Type B pancreatic cell (in vitro differentiated cells): ENCODE data around the gene BBIP1. TPM values are rescaled to one million over a fixed set of nuclear protein-coding genes. Genes with fewer than 3 reads are reported as not detected.

Experiments
- DNase-seq: peaks from one replicate; pipeline ENCODE4 v3.0.0; 2021; ENCODE audit warnings: mixed read lengths; ENCODE audit not compliant: unreplicated experiment; ENCODE audit errors: extremely low spot score
- H3K27ac Mint-ChIP-seq: 2 replicates; pipeline ENCODE4 v1.8.0; 2021; ENCODE audit warnings: mild to moderate bottlenecking, mixed read lengths
- H3K27me3 Mint-ChIP-seq: 2 replicates; pipeline ENCODE4 v1.8.0; 2021; ENCODE audit warnings: mixed read lengths
- H3K36me3 Mint-ChIP-seq: 2 replicates; pipeline ENCODE4 v1.8.0; 2021; ENCODE audit warnings: mixed read lengths
- H3K4me1 Mint-ChIP-seq: one replicate; pipeline ENCODE4 v1.8.0; 2021; ENCODE audit warnings: mixed read lengths; ENCODE audit not compliant: unreplicated experiment
- H3K4me3 Mint-ChIP-seq: 2 replicates; pipeline ENCODE4 v1.8.0; 2021; ENCODE audit warnings: mild to moderate bottlenecking, mixed read lengths
- H3K9me3 Mint-ChIP-seq: 2 replicates; pipeline ENCODE4 v1.8.0; 2021; ENCODE audit warnings: mixed read lengths
- total RNA-seq: library from RNA; stranded (reverse); gene quantifications from 2 replicates; pipeline ENCODE4 v1.2.1, GENCODE V29; 2021; ENCODE audit warnings: low replicate concordance
- TF ChIP-seq, protein P1 (sequence below): fragments of 200-600 bp; sonication (generic); conservative IDR thresholded peaks from 2 replicates; pipeline ENCODE4 v1.5.0; 2021; ENCODE audit warnings: antibody characterized with exemption, mild to moderate bottlenecking

Gene BBIP1
- total RNA-seq, 1 donor from 2014 or later: 24.8 TPM

DNA sequence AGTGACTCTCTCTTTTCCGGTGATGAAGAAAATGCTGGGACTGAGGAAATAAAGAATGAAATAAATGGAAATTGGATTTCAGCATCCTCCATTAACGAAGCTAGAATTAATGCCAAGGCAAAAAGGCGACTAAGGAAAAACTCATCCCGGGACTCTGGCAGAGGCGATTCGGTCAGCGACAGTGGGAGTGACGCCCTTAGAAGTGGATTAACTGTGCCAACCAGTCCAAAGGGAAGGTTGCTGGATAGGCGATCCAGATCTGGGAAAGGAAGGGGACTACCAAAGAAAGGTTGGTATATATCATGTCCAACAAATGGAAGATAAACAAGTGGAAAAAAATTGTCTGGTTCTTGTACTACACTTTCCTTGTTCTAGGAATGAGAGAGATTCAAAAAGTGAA, 37.7 kb downstream of the BBIP1 start:
- Mint-ChIP-seq H3K27ac (no peak overlapping the region), H3K4me1 (no peaks in the 10 kb centered on the region), H3K36me3 (peaks cover 39% of the 10 kb centered on the region), H3K4me3 (no peak overlapping the region), H3K9me3 (no peaks in the 10 kb centered on the region), H3K27me3 (no peaks in the 10 kb centered on the region)
- DNase-seq: no peak
- TF ChIP-seq, protein P1, sequence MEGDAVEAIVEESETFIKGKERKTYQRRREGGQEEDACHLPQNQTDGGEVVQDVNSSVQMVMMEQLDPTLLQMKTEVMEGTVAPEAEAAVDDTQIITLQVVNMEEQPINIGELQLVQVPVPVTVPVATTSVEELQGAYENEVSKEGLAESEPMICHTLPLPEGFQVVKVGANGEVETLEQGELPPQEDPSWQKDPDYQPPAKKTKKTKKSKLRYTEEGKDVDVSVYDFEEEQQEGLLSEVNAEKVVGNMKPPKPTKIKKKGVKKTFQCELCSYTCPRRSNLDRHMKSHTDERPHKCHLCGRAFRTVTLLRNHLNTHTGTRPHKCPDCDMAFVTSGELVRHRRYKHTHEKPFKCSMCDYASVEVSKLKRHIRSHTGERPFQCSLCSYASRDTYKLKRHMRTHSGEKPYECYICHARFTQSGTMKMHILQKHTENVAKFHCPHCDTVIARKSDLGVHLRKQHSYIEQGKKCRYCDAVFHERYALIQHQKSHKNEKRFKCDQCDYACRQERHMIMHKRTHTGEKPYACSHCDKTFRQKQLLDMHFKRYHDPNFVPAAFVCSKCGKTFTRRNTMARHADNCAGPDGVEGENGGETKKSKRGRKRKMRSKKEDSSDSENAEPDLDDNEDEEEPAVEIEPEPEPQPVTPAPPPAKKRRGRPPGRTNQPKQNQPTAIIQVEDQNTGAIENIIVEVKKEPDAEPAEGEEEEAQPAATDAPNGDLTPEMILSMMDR: no peak

DNA sequence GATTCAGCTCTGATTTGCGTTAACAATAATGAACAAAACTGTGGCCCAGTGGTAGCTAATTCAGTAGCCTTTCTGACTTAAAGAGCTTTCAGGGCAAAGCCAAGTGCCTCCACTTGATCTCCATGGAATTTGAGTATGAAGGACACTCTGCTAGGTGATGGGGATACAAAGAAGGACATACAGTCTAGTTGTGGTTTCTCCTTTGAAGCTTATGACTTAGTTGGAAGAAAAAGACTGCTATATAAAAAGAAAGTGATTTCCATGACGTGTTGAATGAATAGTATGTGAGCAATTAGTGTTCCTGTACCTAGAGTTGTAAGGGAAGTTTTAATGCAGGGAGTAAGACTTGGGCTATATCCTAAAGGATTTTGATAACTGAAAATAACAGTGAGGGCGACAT, 39.0 kb downstream of the BBIP1 start:
- Mint-ChIP-seq H3K27ac (no peak overlapping the region), H3K36me3 (peaks cover 35% of the 10 kb centered on the region), H3K27me3 (no peaks in the 10 kb centered on the region), H3K9me3 (no peaks in the 10 kb centered on the region), H3K4me1 (no peaks in the 10 kb centered on the region), H3K4me3 (no peak overlapping the region)
- no peak for DNase-seq
- TF ChIP-seq, protein P1: no peak

DNA sequence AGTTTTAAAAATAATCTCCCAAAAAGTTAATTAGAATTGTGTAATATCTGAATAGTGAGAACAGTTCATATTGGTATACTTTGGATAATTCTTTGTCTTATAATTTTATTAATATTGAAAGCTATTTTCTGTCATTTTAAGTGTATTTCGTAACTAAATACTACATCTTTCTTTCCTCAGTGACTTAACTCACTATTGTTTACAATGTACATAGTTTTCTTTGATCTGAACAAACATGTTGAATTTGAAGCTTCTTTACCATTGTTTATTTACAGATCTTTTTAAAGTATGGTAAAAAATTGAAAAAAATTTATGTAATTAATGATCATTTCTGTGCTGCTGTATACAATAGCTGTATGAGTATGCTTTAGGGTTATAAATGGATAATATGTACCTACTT, 42.2 kb downstream of the BBIP1 start:
- Mint-ChIP-seq H3K9me3 (no peaks in the 10 kb centered on the region), H3K4me1 (peaks cover 4% of the 10 kb centered on the region), H3K27ac (no peak overlapping the region), H3K36me3 (peaks cover 31% of the 10 kb centered on the region), H3K27me3 (no peaks in the 10 kb centered on the region), H3K4me3 (no peak overlapping the region)
- TF ChIP-seq, protein P1: no peak
- DNase-seq: no peak

DNA sequence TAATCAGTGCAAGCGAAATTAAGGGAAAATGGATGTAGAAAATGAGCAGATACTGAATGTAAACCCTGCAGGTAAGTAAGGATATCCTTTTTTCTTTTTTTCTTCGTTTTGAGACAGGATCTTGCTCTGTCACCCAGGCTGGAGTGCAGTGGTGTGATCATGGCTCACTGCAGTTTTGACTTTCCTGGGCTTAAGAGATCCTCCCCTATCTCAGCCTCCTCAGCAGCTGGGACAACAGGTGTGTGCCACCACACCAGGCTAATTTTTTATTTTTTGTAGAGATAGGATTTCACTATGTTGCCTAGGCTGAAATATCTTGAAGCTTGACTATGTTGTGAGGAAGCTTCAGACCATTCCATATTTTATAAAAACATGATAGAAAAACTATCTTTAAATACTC, 43.0 kb downstream of the BBIP1 start:
- H3K4me3 Mint-ChIP-seq: no peak overlapping the region
- peaks cover 11% of the 10 kb centered on the region for H3K4me1 Mint-ChIP-seq
- DNase-seq: no peak
- no peaks in the 10 kb centered on the region for H3K9me3 Mint-ChIP-seq
- peaks cover 28% of the 10 kb centered on the region for H3K36me3 Mint-ChIP-seq
- H3K27me3 Mint-ChIP-seq: no peaks in the 10 kb centered on the region
- H3K27ac Mint-ChIP-seq: no peak overlapping the region
- TF ChIP-seq, protein P1: no peak

DNA sequence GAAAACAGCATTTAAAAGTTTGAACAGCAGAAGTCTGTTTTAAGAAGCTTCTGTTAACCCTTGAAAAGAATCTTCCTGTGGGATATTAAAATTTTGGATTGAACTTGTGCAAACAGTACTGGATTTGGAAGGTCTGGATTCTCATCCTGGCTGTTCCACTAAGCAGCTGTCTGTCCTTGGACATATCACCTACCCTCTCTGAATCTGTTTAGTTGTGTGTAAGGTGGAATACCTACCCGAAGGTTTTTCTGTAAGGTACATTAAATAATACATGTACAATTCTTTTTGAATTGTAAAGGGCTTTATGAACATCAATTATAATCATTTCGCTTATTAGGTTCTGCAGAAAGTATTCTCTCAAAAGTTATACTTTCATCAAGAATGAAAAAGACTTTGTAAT, 45.0 kb downstream of the BBIP1 start:
- Mint-ChIP-seq H3K27ac (no peak overlapping the region), H3K9me3 (no peaks in the 10 kb centered on the region), H3K36me3 (peaks cover 17% of the 10 kb centered on the region), H3K27me3 (no peaks in the 10 kb centered on the region), H3K4me1 (peaks cover 27% of the 10 kb centered on the region), H3K4me3 (peak overlapping the region; percentile 85)
- no peak for DNase-seq
- TF ChIP-seq, protein P1: no peak
